Measurements from ENCODE around the gene ATP6V1C2.

The ATP6V1C2 gene

GRCh38 chr2:10829299-10829698 lies 107.9 kb downstream of the ATP6V1C2 start:
- no peak for TF ChIP-seq CTCF (IDR thresholded peaks at IDR 0.05; ENCODE audit: low read depth, low read length, missing control alignments)
- in situ Hi-C loops (cut with HindIII; ENCODE audit: low pct_ligation_motif_present, low sequenced_read_pairs), result no loop called here
- H3K36me3 ChIP-seq (replicated peaks), result no peaks in the 10 kb centered on the region
- H3K27me3 ChIP-seq (replicated peaks), result peaks cover 1% of the 10 kb centered on the region
- no peak for DNase-seq
- H3K27ac ChIP-seq, result no peak overlapping the region
- H3K4me3 ChIP-seq (ENCODE audit: low read depth, low read length), result no peak overlapping the region

- Histone ChIP-seq H3K27ac (no peak overlapping the region), H3K4me3 (ENCODE audit: low read depth, low read length) (no peak overlapping the region), H3K36me3 (replicated peaks) (no peaks in the 10 kb centered on the region), H3K27me3 (replicated peaks) (no peaks in the 10 kb centered on the region)
- no peak for TF ChIP-seq CTCF (IDR thresholded peaks at IDR 0.05; ENCODE audit: low read depth, low read length, missing control alignments)
- DNase-seq, result no peak
- in situ Hi-C loops (cut with HindIII; ENCODE audit: low pct_ligation_motif_present, low sequenced_read_pairs), result no loop called here
Measured at GRCh38 chr2:10830203-10830602, 108.8 kb downstream of the ATP6V1C2 start.

- no peaks in the 10 kb centered on the region for H3K36me3 ChIP-seq (replicated peaks)
- no peak overlapping the region for H3K4me3 ChIP-seq (ENCODE audit: low read depth, low read length)
- no peak for DNase-seq
- in situ Hi-C loops (cut with HindIII; ENCODE audit: low pct_ligation_motif_present, low sequenced_read_pairs), result no loop called here
- no peaks in the 10 kb centered on the region for H3K27me3 ChIP-seq (replicated peaks)
- TF ChIP-seq CTCF (IDR thresholded peaks at IDR 0.05; ENCODE audit: low read depth, low read length, missing control alignments), result no peak
- H3K27ac ChIP-seq, result no peak overlapping the region
Measured at GRCh38 chr2:10830641-10831399, 109.4 kb downstream of the ATP6V1C2 start.

- no peak for TF ChIP-seq CTCF (IDR thresholded peaks at IDR 0.05; ENCODE audit: low read depth, low read length, missing control alignments)
- in situ Hi-C loops (cut with HindIII; ENCODE audit: low pct_ligation_motif_present, low sequenced_read_pairs), result no loop called here
- no peak overlapping the region for H3K27ac ChIP-seq
- no peaks in the 10 kb centered on the region for H3K27me3 ChIP-seq (replicated peaks)
- H3K4me3 ChIP-seq (ENCODE audit: low read depth, low read length), result no peak overlapping the region
- no peaks in the 10 kb centered on the region for H3K36me3 ChIP-seq (replicated peaks)
- DNase-seq, result no peak
Measured at GRCh38 chr2:10831400-10831985, 110.1 kb downstream of the ATP6V1C2 start.

GRCh38 chr2:10832203-10832936 lies 110.9 kb downstream of the ATP6V1C2 start:
- in situ Hi-C loops (cut with HindIII; ENCODE audit: low pct_ligation_motif_present, low sequenced_read_pairs), result no loop called here
- Histone ChIP-seq H3K4me3 (ENCODE audit: low read depth, low read length) (no peak overlapping the region), H3K27ac (no peak overlapping the region), H3K36me3 (replicated peaks) (no peaks in the 10 kb centered on the region), H3K27me3 (replicated peaks) (no peaks in the 10 kb centered on the region)
- peak; percentile 98 for TF ChIP-seq CTCF (IDR thresholded peaks at IDR 0.05; ENCODE audit: low read depth, low read length, missing control alignments)
- DNase-seq, result peak; percentile 67
